ENCODE results near the gene TNP2.

GRCh38 chr16:11224096-11224893 lies 44.8 kb downstream of the TNP2 start:
- no peak; the same call in 1 of the 2 replicates for TF ChIP-seq EZH2phosphoT487 (IDR thresholded peaks at IDR 0.05; ENCODE audit: borderline replicate concordance, low read length)
- TF ChIP-seq, protein P1, sequence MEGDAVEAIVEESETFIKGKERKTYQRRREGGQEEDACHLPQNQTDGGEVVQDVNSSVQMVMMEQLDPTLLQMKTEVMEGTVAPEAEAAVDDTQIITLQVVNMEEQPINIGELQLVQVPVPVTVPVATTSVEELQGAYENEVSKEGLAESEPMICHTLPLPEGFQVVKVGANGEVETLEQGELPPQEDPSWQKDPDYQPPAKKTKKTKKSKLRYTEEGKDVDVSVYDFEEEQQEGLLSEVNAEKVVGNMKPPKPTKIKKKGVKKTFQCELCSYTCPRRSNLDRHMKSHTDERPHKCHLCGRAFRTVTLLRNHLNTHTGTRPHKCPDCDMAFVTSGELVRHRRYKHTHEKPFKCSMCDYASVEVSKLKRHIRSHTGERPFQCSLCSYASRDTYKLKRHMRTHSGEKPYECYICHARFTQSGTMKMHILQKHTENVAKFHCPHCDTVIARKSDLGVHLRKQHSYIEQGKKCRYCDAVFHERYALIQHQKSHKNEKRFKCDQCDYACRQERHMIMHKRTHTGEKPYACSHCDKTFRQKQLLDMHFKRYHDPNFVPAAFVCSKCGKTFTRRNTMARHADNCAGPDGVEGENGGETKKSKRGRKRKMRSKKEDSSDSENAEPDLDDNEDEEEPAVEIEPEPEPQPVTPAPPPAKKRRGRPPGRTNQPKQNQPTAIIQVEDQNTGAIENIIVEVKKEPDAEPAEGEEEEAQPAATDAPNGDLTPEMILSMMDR (IDR thresholded peaks at IDR 0.05; ENCODE audit: low read depth, low read length, poor library complexity, severe bottlenecking), result no peak
